ENCODE data around the gene NUP62. TPM values are rescaled to one million over a fixed set of nuclear protein-coding genes. Genes with fewer than 3 reads are reported as not detected.
A peak's percentile ranks its signal among the peaks of the same experiment; 100 is the strongest.

Gene NUP62
- polyA plus RNA-seq, 3 donors: 55.1 to 70.3 (median 67.1) TPM

DNA sequence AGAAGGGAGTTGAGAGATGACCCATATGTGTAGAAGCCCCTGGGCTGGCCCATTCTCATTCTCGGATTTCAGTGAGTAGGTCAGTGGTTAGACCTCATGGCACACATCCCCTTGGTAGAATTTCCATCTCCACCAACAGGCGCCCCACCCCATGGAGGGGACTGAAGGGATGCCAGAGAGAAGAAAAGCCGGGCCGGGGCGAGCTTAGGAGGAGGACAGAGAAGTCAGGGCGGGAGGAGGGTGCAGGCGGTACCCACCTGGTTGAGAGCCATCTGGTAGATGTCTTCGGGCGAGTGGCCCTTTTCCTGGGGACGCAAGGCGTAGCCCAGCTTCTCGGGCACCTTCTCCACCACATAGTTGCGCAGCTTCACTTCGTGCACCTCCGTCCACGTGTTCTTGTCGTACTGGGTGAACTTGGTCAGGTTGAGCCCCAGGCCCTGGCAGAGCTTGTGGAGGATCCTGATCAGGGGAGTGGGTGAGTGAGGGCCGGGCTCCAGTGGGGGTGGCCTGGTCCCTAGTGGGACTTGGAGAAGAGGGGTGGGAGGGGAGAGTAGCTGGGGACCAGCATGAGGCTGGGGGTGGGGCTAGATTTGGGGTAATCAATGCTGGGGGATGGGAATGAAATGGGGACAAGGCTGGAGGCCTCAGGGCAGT lies 35.2 kb downstream of the NUP62 start:
- no peak for DNase-seq (ENCODE audit: extremely low read depth in 1 of 11, low read depth in 9 of 11, low spot score in 4 of 11)

DNA sequence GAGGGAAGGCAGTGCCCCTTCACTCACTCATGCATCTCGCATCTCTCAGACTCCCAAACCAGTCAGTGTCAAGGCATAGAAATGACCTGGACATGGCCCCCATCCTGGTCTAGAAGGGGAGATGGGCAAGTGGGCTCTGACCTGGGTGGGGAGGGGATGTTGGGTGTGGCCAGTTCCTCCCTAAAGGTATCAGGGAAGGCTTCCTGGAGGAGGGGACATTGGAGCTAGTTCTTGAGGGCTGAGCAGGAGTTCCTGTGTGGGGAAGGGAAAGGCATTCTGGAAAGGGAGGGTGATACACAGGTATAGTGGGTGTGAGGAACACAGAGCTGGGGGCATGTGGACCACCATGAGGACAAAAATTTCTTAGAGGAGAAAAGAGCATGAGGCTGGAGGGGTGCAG lies 36.6 kb downstream of the NUP62 start:
- DNase-seq (ENCODE audit: extremely low read depth in 1 of 11, low read depth in 9 of 11, low spot score in 4 of 11): no peak

DNA sequence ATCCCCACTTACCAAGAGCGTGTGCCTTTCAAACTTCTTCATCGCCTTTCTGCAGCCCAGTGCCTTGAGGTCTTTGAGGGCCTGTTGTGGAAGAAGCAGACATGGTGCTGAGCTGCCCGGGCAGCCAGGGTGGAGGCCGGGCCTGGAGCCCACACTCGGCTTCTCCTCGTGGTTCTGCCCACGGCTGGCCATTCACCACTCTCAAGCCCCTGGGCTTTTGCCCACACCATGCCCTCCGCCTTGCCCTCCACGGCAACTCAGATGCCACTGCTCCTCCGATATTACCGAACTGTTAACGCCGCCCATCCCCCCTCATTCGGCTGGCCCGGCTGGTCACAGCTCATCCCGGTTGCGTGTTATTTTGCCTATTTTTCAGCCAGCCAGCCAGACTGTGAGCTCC lies 37.9 kb downstream of the NUP62 start:
- no peak for DNase-seq (ENCODE audit: extremely low read depth in 1 of 11, low read depth in 9 of 11, low spot score in 4 of 11)

DNA sequence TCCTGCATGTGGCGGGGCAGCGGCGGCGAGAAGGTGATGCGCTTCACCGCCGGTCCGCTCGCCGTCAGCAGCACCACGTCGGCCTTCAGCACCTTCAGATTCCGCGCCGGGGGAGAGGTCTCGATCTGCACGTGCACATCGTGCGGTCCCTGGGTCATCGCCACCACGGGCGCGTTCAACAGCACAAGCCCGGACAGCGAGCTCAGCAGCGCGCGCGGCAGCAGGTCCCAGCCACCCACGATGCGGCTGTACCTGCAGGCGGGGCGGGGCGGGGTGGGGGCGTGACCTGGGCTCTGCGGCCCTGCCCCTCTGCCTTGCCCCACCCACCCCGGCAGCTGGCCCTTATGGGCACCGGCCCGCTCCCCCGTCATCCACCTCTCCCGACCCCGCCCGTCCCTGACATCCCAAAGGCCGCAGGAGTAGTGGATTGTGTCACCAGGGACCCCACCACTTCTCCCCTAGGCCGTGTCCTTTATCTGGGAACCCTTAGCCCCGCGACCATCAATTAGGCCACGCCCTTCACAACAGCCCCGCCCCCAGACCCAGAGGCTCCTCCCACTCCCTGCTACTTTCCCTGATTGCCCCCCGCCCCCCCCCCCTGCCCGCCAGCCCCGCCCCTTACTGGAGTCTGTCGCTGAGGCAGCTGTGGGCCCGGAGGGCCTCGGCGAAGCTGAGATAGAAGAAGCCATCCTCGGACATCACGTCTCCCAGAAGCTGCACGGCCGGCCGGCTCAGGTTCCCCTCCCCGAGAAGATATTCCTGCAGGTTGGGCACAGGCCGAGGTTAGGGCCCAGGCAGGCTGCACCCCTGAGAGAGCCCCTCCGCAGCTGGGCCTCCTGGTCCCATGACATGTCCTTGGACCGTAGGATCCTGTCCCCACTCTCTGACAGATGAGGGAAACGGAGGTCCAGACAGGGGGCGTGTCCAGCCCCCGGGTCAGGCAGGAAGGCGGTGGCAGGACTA lies 38.7 kb downstream of the NUP62 start:
- DNase-seq (ENCODE audit: extremely low read depth in 1 of 11, low read depth in 9 of 11, low spot score in 4 of 11): no peak

DNA sequence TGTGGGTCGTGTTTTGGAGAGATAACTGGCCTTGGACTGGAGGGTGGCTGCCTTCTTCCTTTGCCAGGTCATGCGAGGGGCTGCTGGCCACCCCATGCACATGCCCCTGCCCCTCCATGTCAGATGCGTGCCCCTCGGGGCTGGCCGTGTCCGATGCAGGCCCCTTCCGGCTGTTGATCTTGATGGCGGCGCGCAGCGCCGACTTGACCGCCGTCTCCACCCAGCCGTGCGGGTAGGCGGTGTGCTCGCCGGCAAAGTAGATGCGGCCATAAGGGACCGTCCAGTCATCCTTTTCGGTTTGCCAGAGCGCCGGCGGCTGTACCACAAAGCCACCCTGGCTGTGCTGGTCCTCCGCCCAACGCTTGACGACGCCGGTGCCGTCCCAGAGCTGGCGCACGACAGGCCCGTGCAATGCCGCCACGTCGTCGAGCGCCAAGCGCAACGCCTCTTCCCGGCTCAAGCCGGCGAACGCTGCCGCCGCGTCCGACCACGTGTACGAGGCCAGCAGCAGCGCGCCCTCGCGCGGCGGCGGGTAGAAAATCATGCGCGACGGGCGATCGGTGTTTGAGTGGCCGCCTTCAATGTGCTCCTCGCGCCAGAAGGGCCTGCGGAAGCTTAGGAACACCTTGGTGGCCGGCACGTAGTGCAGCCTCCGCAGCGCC lies 39.5 kb downstream of the NUP62 start:
- peak in 7 of 11 donors; percentile 66 to 77 (median 75) for DNase-seq (ENCODE audit: extremely low read depth in 1 of 11, low read depth in 9 of 11, low spot score in 4 of 11)

DNA sequence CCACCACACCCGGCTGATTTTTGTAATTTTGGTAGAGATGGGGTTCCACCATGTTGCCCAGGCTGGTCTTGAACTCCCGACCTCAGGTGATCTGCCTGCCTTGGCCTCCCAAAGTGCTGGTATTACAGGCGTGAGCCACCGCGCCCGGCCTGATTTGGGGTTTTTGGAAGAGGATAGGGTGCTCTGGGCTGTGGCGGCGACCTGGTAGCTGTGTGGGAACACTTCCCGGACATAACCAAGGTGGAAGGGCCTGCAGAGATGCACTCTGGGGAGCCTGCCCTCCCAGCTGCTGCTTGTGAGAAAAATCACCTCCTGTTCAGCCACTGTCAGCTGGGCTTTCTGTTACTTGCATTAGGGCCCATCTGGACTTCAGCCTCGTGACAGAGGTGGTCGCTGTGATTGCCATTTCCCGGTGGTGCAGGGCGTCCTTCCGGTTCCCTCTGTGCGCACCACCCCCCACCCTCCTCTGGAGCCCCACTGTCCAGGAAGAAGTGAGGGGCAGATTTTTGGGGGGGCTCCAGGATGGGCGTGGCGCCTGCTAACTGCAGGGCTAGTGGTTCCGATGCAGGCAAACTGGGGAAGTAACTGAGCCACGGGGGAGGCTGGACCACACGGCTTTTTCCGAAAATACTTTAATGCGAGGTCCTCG lies 40.1 kb downstream of the NUP62 start:
- no peak for DNase-seq (ENCODE audit: extremely low read depth in 1 of 11, low read depth in 9 of 11, low spot score in 4 of 11)

DNA sequence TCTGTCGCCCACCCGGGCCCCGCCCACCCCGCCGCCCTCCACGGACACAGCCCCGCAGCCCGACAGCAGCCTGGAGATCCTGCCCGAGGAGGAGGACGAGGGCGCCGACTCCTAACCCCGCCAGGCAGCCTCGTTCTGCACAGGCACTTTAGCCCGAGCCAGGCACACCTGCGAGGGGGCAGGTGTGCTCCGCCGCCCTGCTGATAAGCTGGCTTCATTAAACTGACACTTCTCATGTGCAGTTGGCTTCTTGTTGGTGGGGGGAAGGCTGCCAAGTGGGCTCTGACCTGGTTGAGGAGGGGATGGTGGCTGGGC lies 40.8 kb downstream of the NUP62 start:
- DNase-seq (ENCODE audit: extremely low read depth in 1 of 11, low read depth in 9 of 11, low spot score in 4 of 11): no peak

DNA sequence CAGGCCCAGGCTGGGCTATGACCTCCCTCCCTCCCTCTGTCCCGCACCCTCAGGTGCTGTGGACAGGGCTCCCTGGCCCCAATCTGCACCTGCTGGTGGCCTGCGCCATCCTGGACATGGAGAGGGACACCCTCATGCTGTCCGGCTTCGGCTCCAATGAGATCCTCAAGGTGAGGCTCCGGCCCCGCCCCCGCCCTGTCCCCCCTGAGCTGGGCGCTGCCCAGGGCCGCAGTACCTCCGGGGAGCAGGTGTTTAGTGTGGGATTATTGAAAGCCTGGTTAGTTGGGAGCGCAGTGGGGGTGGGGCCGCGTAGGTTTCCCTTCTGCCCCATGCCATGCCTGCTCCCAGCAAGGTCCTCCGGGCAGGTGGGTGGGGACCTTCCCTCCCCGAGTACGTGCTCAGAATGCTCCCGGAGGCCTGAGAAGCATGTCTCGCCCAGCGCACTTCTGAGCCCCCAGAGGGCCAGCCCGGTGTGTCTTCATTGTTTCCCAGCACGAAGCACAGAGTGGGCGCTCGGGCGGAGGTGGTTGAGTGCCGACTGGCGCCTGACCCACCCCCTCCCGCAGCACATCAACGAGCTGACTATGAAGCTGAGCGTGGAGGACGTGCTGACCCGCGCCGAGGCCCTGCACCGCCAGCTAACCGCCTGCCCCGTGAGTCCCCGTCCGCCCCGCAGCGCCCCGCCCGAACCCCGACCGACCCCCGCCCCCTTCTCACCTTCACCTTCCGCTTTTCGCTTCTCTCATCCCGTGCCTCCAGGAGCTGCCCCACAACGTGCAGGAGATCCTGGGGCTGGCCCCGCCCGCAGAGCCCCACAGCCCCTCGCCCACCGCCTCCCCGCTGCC lies 41.4 kb downstream of the NUP62 start:
- DNase-seq (ENCODE audit: extremely low read depth in 1 of 11, low read depth in 9 of 11, low spot score in 4 of 11): no peak

DNA sequence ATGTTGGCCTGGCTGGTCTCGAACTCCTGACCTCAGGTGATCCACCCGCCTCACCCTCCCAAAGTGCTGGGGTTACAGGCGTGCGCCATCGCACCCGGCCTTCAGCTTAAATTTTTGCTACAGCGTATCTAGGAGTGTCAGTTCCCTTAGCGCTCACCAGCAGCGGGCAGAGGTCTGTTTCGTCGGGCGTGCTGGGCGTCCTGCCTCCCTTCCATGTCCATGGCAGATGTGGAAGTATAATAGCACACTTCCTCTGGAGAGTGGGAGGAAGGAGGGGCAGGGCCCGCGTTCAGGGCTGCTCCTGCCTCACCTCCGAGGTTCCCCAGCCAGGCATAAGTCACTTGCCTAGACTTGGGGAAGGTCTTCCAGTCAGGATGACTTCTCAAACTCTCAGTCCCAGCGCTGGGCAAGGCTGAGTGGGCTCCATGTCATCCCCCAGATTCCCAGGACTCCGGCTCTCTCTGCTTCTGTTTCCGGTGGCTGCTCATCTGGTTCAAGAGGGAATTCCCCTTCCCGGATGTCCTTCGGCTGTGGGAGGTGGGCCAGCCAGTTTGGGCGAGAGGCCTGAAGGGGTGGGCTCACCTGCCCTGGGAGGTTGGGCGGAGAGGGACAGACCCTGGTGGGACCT lies 42.2 kb downstream of the NUP62 start:
- no peak for DNase-seq (ENCODE audit: extremely low read depth in 1 of 11, low read depth in 9 of 11, low spot score in 4 of 11)

DNA sequence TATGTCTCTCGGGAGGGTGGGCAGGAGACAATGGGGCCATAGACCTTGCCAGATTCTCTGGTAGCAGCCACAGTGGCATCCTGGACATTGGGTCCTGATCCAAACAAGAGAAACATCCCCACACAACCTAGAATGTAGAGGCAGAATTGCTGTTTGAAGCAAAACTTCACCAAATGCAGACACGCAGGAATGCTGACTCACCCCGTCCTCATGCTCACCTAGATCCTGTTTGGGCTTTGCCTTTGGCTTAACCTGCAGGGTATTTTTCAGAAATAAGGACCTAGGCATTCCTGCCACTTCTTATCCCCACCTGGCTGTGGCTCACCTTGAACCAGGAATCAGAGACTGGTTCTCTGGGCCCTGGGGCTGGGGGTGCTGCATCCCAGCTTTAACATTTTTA lies 44.5 kb downstream of the NUP62 start:
- no peak for DNase-seq (ENCODE audit: extremely low read depth in 1 of 11, low read depth in 9 of 11, low spot score in 4 of 11)

DNA sequence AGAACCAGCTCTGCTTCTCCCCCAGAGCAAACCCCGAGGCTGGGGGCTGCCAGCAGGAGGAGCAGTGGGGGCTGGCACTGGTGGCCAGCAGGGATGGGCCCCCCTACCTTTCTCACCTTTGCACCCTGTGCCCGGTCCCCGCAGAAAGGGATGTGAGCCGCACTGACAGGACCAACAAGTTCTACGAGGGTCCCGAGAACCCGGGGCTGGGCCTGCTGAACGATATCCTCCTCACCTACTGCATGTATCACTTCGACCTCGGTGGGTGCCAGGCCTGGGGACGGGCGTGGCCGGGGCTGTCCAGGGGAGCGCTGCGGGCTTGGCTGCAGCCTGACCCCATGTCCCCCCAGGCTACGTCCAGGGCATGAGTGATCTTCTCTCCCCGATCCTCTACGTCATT lies 45.2 kb downstream of the NUP62 start:
- no peak for DNase-seq (ENCODE audit: extremely low read depth in 1 of 11, low read depth in 9 of 11, low spot score in 4 of 11)

DNA sequence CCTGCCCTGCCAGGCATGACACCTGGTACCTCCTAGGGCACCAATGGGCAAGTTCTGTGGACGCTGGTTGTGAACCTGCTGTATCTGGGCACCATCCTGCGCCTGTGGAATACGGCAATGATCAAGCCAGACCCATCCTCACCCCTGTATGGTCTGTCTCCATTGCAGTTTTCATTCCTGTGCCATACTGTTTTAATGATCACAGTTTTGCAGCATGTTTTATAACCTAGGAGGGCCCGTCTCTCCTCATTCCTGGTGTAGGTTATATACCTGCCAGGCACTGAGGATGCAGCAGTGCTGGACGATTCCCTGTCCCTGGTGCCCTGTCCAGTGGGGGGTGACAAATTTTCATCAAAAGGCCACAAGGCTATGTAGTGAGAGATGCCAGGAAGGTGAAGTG lies 46.2 kb downstream of the NUP62 start:
- DNase-seq (ENCODE audit: extremely low read depth in 1 of 11, low read depth in 9 of 11, low spot score in 4 of 11): no peak

DNA sequence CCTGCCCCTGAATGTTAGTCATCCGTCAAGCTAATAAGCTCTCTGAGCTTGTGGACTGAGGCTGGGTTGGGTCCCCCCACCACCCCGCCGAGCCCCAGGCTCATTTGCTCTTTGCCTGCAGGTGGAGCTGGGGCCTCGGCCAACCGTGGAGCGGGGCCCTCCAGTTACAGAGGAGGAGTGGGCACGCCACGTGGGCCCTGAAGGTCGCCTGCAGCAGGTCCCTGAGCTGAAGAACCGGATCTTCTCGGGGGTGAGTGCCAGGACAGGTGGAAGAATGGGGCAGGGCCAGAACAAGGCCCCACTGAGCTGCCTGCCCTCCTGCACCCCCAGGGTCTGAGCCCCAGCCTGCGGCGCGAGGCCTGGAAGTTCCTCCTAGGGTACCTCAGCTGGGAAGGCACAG lies 46.7 kb downstream of the NUP62 start:
- no peak for DNase-seq (ENCODE audit: extremely low read depth in 1 of 11, low read depth in 9 of 11, low spot score in 4 of 11)

DNA sequence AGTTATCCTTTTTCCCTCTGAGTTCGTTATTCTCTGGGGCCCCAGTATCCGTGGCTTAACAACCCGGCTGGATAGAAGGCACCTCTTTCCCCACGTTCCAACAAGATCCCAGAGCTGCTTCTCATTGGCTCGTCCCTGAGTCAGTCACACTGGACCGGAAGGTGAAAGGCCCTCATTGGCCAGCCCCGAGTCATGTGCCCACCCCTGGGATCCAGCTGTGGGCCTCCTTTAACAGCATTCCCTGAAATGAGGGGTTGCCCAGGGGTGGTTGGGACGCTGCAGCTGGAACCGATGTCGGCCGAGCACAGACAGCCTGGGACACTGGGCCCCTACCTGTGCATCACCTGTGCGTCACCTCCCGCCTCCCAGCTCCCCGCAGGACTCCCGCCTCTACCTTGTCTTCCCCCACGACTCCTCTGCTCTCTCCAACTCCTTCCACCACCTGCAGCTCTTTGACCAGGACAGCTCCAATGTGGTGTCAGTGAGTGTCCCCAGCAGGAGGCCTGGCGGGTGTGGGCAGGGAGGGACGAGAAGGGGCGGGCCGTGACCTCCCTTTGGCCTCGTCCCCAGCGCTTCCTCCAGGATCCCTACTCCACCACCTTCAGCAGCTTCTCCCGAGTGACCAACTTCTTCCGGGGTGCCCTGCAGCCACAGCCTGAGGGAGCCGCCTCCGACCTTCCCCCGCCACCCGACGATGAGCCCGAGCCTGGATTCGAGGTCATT lies 47.5 kb downstream of the NUP62 start:
- DNase-seq (ENCODE audit: extremely low read depth in 1 of 11, low read depth in 9 of 11, low spot score in 4 of 11): no peak

DNA sequence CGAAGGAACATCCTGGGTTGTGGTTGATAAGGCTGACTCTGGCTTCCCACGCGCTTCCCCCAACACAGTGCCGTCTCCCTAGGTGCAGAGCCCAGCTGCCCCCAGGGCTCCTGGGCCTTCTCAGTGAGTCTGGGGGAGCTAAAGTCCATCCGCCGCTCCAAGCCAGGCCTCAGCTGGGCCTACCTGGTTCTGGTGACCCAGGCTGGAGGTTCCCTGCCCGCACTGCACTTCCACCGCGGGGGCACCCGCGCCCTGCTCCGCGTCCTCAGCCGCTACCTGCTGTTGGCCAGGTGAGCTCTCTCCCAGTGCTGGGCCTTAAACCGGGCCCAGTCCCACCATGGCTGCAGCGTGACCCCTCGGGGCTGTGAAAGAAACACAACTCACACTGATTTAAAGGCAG lies 48.1 kb downstream of the NUP62 start:
- DNase-seq (ENCODE audit: extremely low read depth in 1 of 11, low read depth in 9 of 11, low spot score in 4 of 11): no peak

DNA sequence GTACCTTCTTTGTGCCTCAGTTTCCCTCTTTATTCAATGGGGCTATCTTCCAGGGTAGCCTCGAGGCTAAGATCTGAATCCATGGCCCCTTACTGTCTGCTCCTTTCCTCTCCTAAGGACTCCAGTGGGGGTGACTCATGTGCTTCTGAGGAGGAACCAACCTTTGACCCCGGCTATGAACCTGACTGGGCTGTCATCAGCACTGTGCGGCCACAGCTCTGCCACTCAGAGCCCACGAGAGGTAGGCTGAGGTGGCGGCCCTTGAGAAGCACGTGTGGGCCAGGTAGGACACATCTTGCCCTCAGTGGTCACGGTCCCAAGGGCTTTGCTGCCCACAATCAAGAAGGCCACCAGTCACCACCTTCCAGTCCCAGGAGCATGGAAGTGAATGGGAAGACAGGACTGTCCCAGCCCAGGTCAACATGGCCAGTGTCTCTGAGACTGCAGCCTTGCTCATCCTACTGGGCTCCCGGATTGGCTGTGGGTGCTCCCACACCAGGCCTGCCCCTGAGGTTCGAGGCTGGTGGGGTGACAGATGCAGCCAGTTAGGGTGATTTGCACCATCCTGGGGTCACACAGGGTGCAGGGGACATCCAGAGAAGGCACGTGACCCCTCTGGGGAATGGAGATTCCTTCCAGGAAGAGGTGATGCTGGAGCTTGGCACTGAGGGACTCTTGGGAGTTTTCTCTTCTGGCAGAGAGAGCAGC lies 49.0 kb downstream of the NUP62 start:
- no peak for DNase-seq (ENCODE audit: extremely low read depth in 1 of 11, low read depth in 9 of 11, low spot score in 4 of 11)

DNA sequence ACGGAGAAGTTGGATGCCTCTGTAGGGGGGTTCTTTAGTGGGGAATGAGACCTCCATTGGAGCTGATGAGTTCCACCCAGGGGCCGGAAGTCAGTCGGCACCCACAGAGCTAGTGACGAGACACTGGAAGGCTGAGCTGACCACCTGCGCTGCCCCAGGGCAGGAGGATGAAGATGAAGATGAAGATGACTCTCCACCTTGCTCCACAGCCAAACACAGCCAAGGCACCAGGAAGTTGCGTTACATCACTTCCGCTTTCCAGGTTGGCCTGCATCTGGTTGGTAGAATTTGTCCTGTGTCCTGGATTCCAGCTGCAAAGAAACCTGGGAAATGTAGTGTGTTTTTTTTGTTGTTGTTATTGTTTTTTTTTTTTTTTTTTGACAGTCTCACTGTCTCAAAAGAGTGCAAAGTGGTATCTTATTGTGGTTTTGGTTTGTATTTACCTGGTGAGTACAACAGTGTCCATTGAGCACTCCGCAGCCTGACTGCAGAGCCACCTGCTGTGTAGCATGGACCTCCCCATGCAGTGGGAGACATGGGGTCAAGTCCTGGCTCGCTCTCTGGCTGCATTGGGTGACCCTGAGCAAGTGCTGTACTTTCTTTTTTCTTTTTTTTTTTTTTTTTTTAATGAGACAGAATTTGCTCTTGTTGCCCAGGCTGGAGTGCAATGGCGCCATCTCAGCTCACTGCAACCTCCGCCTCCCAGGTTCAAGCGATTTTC lies 49.9 kb downstream of the NUP62 start:
- DNase-seq (ENCODE audit: extremely low read depth in 1 of 11, low read depth in 9 of 11, low spot score in 4 of 11): no peak

All from renal cortex interstitium (tissue), 11 donors.